HG03460 (cell line): Measurements from ENCODE around the gene DIS3L2.

ENCODE experiments used
- ATAC-seq: cut with Tn5 transposase; IDR thresholded peaks from one replicate; pipeline ENCODE4 v1.9.1; 2021; ENCODE audit not compliant: unreplicated experiment

The DIS3L2 gene

DNA sequence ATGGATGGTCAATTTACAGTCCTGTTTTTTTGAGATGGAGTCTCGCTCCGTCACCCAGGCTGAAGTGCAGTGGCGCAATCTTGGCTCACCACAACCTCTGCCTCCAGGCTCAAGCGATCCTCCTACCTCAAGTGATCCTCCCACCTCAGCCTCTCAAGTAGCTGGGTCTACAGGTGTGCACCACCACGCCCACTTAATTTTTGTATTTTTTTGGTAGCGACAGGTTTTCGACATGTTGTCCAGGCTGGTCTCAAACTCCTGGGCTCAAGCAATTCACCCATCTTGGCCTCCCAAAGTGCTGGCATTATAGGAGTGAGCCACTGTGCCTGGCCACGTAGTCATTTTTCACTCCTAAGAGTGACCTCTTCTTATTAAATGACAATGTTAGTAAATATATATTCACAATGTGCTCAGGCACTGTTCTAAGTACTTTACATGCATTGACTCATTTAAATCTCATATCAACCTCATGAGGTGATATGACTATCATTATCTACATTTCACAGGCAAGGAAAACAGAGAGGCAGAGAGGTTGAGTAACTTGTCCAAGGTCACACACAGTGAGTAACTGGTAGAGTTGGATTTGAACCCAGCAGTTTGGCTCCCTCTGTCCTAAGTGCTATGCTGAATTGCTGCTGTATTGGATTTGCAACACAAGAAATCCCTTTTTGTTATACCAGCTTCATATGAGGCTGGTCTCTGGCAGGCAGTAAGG, 5.6 kb upstream of the DIS3L2 start:
- no peak for ATAC-seq

- no peak for ATAC-seq
Measured at GRCh38 chr2:231957913-231958763, 3.4 kb upstream of the DIS3L2 start.

DNA sequence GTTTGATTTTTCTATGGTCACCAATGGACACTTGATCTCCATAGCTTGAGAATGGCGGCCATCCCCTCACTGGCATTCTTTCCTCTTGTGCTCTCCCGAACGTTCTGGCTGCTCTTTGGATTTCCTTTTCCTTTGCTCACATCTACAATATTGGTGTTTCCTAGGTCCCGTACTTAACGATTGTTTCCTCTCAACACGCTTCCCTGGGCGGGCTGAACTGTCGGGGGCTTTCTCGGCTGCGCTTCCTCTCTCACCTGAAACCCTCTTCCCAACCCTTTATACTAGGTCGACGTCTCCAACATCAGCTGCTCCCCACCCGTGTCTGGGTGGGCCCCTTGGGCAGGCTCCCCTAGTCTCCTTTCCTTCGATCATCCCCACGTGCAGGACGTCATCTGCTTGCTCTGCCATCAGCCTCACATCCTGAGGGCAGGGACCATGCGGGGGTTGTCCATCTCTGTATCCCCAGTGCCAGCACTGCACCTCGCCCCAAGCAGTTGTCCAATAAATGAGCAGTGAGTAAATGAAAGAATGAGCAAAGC, 634 bp upstream of the DIS3L2 start:
- ATAC-seq, result no peak

GRCh38 chr2:231965102-231965501, 3.6 kb downstream of the DIS3L2 start:
- ATAC-seq, result no peak

- no peak for ATAC-seq
Measured at GRCh38 chr2:231966886-231967285, 5.4 kb downstream of the DIS3L2 start.

DNA sequence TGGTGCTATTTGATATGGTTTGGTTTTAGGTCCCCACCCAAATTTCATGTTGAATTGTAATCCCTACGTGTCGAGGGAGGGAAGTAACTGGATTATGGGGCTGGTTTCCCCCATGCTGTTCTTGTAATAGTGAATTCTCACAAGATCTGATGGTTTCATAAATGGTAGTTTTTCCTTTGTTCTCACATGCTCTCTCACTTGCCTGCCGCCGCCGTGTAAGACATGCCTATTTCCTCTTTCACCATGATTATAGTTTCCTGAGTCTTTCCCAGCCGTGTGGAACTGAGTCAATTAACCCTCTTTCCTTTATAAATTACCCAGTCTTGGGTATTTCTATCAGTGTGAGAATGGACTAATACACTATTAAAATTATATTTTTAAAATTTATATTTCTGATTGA, 7.3 kb downstream of the DIS3L2 start:
- no peak for ATAC-seq

DNA sequence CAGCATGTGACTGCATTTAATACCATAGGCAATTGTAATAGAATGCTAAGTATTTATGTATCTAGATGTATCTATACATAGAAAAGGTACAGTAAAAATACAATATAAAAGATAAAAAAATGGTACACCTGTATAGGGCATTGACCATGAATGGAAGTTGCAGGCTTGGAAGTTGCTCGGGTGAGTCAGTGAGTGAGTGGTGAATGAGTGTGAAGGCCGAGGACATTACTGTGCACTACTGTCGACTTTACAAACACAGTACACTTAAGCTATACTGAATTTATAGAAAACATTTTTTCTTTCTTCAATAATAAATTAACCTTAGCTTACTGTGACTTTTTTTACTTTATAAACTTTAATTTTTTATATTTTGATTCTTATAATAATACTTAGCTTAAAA, 8.9 kb downstream of the DIS3L2 start:
- ATAC-seq, result no peak

GRCh38 chr2:231975001-231975400, 13.5 kb downstream of the DIS3L2 start:
- no peak for ATAC-seq

- no peak for ATAC-seq
Measured at GRCh38 chr2:231977430-231977829, 15.9 kb downstream of the DIS3L2 start.

GRCh38 chr2:231984992-231985391, 23.5 kb downstream of the DIS3L2 start:
- no peak for ATAC-seq

DNA sequence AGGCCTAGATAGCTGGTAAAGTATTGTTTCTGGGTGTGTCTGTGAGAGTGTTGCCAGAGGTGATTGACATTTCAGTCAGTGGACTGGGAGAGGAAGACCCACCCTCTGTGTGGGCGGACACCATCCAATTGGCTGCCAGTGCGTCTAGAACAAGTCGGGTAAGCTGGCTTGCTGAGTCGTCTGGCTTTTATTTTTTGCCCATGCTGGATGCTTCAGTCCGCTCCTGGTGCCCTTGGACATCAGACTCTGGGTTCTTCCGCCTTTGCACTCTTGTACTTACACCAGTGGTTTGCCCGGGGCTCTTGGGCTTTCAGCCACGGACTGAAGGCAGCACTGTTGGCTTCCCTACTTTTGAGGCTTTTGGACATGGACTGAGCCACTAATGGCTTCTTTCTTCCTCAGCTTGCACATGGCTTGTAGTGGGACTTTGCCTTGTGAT, 24.3 kb downstream of the DIS3L2 start:
- no peak for ATAC-seq

- no peak for ATAC-seq
Measured at GRCh38 chr2:231987124-231987727, 25.7 kb downstream of the DIS3L2 start.

- ATAC-seq, result no peak
Measured at GRCh38 chr2:231988179-231988866, 26.8 kb downstream of the DIS3L2 start.

DNA sequence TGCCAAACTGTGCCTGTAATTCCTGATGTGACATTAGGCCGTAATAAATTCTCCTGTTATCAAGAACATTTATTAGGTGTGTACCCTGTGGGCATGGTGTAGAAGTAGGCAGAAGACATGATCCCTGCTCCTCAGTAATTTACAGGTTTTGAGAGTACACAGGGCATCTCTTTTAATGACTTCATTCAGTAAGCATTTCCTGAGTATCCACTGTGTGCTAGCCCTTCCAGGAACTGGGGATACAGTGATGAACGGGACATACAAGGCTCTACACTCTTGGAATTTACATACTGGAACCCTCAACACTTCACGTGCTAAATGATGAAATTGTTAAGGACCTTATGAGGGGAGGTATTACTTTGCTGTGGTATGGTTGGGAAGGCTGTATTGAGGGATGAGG, 30.2 kb downstream of the DIS3L2 start:
- ATAC-seq, result no peak

GRCh38 chr2:231992888-231993287, 31.4 kb downstream of the DIS3L2 start:
- ATAC-seq, result no peak

- no peak for ATAC-seq
Measured at GRCh38 chr2:231996797-231997540, 35.5 kb downstream of the DIS3L2 start.

- ATAC-seq, result no peak
Measured at GRCh38 chr2:231998046-231998445, 36.5 kb downstream of the DIS3L2 start.

- ATAC-seq, result no peak
Measured at GRCh38 chr2:232000439-232000838, 38.9 kb downstream of the DIS3L2 start.

- ATAC-seq, result no peak
Measured at GRCh38 chr2:232001073-232001472, 39.6 kb downstream of the DIS3L2 start.

GRCh38 chr2:232006253-232006652, 44.7 kb downstream of the DIS3L2 start:
- ATAC-seq, result no peak
